Activated CD4-positive, alpha-beta memory T cell treated with anti-CD3 and anti-CD28 coated beads, Interleukin-2, amount 10 ng/mL, durations not matched to agents 7 days and 5 days (primary cell): ENCODE data around the gene ANKRD42. TPM values are rescaled to one million over a fixed set of nuclear protein-coding genes. Genes with fewer than 3 reads are reported as not detected.

Experiments
- CTCF ChIA-PET: fragments of 350-600 bp; sonication (Branson Sonifier 250); formaldehyde crosslinking; loops from one replicate; lab custom pipeline; 2021; ENCODE audit warnings: antibody characterized with exemption, inconsistent platforms; lab: Charles Lee
- POLR2A ChIA-PET: fragments of 350-600 bp; sonication (Branson Sonifier 250); formaldehyde crosslinking; loops from one replicate; lab custom pipeline; 2021; ENCODE audit warnings: antibody characterized with exemption; lab: Charles Lee
- DNase-seq: peaks from one replicate; pipeline ENCODE4 v3.0.0-alpha.2; 2020
- H3K27ac Mint-ChIP-seq: one replicate; pipeline ENCODE4 v1.8.0; 2021; ENCODE audit warnings: mild to moderate bottlenecking, mixed read lengths
- H3K27me3 Mint-ChIP-seq: one replicate; pipeline ENCODE4 v1.8.0; 2021; ENCODE audit warnings: mixed read lengths
- H3K36me3 Mint-ChIP-seq: one replicate; pipeline ENCODE4 v1.8.0; 2021; ENCODE audit warnings: low read depth, mixed read lengths
- H3K4me1 Mint-ChIP-seq: one replicate; pipeline ENCODE4 v1.8.0; 2021; ENCODE audit warnings: mixed read lengths
- H3K4me3 Mint-ChIP-seq: one replicate; pipeline ENCODE4 v1.8.0; 2021; ENCODE audit warnings: mild to moderate bottlenecking, mixed read lengths
- H3K9me3 Mint-ChIP-seq: one replicate; pipeline ENCODE4 v1.8.0; 2021; ENCODE audit warnings: mixed read lengths
- total RNA-seq, 2 experiments: library from RNA; stranded (reverse); gene quantifications; one replicate each; pipeline ENCODE4 v1.2.3, GENCODE V29; 2021

Gene ANKRD42
- total RNA-seq, 2 experiments from 2014 or later, result 1.7 TPM

DNA sequence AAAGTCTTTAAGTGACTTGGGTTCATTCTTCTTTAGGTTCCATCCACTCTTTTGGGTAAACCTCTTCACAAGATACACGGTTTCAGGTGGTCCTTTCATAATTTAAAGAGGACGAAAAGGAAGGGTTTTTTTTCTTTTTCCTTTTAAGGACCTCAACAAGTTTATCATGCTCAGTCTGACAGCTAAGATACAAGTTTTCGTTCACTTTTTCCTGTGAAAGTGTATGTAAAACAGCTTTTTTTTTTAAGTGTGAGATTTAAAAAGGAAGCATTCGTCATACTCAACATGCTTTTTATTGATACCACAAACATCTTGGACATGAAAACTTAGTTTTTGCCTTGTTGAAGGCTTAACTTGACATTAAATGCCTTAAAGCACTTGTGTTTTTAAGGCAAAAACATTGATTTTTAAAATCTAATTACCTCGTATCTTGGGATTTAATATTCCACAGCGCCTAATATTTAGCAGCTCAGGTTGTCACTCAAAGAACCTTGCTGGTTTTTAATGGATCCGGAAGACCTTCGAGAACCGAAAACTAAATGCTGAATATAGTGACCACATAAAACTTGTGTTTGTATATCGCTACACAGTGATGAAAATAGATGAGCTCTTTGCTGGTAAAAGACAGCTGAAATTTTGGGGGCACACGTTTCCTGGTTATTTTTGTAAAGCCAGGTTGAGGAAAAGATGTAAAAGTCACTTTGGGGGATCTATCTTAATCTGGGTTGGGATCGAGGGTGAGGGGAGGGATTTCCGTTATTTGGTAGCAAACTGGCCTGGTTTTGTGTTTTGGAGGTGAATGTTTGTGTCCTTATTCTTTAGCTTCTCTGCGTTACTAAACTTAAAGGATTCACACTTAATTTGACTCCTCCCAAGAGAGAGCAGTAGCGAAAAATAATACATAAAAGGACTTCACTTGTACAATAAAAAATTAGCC, 34.3 kb upstream of the ANKRD42 start:
- no peak for DNase-seq
- H3K27ac Mint-ChIP-seq, result peak overlapping the region; percentile 100
- ChIA-PET CTCF (interaction anchor here (0.5 to 2.4 kb wide), 4 partner anchors 39 to 257 kb away, joined by 3 to 8 read pairs (median 4); partner anchors contain the start of genes DDIAS and RAB30), POLR2A (interaction anchor here (0.6 to 6.8 kb wide), 15 partner anchors 9 to 259 kb away, joined by 3 to 171 read pairs (median 9); partner anchors contain the start of genes ANKRD42, CCDC90B, DDIAS and PRCP)
- no peaks in the 10 kb centered on the region for H3K27me3 Mint-ChIP-seq
- no peaks in the 10 kb centered on the region for H3K9me3 Mint-ChIP-seq
- H3K4me3 Mint-ChIP-seq, result peak overlapping the region; percentile 100
- H3K4me1 Mint-ChIP-seq, result peaks cover 56% of the 10 kb centered on the region
- peaks cover 64% of the 10 kb centered on the region for H3K36me3 Mint-ChIP-seq

DNA sequence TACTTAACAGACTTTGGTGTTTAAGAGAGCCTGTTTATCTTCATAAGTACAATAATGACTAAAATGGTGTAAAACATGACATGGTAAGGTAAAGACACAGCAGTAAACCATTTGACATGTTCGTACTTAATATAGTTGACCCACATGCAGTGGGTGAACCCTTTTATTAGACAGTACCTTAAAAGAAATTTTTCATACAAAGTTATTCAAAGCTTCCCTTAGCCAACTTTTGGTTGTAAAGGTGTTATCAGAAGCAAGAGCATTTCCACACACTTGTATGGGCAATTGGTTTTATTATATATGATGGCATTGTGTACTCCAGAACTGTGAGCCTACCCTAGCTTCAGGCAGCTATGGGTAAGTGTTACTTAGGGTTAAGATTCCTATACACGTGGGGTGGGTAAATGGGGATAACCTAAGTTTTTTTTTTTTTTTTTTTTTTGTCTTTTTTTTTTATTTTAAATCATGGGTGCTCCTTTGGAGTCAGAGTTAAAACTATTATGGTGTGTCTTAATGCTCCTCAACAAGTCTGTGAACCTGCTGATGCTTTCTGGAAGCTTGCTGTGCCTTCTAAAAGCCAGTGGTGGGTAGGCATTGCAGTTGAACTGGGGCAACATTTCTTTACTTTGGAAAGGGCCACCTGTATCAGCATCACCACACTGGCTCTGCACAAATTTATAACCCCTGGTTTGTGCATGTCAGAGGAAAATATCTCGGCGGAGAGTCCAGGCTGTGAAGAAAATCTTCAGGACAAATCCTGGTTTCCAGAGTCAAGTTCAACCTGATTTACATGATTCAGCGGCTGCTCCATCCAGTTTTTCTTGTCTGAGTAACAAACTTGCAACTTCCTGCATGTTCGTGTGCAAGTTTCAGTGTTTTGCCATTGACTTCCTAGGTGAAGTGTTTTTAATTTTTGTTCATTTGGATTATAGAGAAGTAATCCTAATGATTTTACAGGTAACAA, 33.3 kb upstream of the ANKRD42 start:
- Mint-ChIP-seq H3K36me3 (peaks cover 71% of the 10 kb centered on the region), H3K27me3 (no peaks in the 10 kb centered on the region), H3K27ac (peak overlapping the region; percentile 100), H3K4me1 (peaks cover 54% of the 10 kb centered on the region), H3K4me3 (peak overlapping the region; percentile 100), H3K9me3 (no peaks in the 10 kb centered on the region)
- DNase-seq, result no peak
- CTCF ChIA-PET, result interaction anchor here (0.5 to 2.4 kb wide), 5 partner anchors 39 to 258 kb away, joined by 3 to 8 read pairs (median 3); partner anchors contain the start of genes DDIAS and RAB30
- POLR2A ChIA-PET, result interaction anchor here (0.6 to 6.8 kb wide), 15 partner anchors 8 to 260 kb away, joined by 3 to 171 read pairs (median 7); partner anchors contain the start of genes CCDC90B, DDIAS, PRCP and RAB30

- H3K27me3 Mint-ChIP-seq, result no peaks in the 10 kb centered on the region
- H3K36me3 Mint-ChIP-seq, result peaks cover 84% of the 10 kb centered on the region
- peaks cover 59% of the 10 kb centered on the region for H3K4me1 Mint-ChIP-seq
- no peak for DNase-seq
- H3K9me3 Mint-ChIP-seq, result no peaks in the 10 kb centered on the region
- ChIA-PET CTCF (interaction anchor here (0.7 to 2.4 kb wide), 3 partner anchors 32 to 295 kb away, joined by 3 to 8 read pairs (median 4); partner anchors contain the start of genes ANKRD42 and DDIAS), POLR2A (interaction anchor here (1.0 to 6.6 kb wide), 5 partner anchors 11 to 99 kb away, joined by 3 to 171 read pairs (median 4); partner anchors contain the start of gene RAB30)
- H3K4me3 Mint-ChIP-seq, result peak overlapping the region; percentile 57
- peak overlapping the region; percentile 60 for H3K27ac Mint-ChIP-seq
Observed at GRCh38 chr11:83161610-83162199, 31.8 kb upstream of the ANKRD42 start.

GRCh38 chr11:83162377-83162776, 31.1 kb upstream of the ANKRD42 start:
- Mint-ChIP-seq H3K27ac (no peak overlapping the region), H3K27me3 (no peaks in the 10 kb centered on the region), H3K36me3 (peaks cover 83% of the 10 kb centered on the region), H3K4me3 (peak overlapping the region; percentile 57), H3K4me1 (peaks cover 61% of the 10 kb centered on the region), H3K9me3 (no peaks in the 10 kb centered on the region)
- ChIA-PET CTCF (interaction anchor here (1.5 kb wide), 1 partner anchor 31 kb away, joined by 4 read pairs; the partner anchor contains the start of gene ANKRD42), POLR2A (interaction anchor here (1.0 to 1.4 kb wide), 2 partner anchors 18 to 261 kb away, joined by 4 read pairs; partner anchors contain the start of gene DDIAS)
- no peak for DNase-seq

- Mint-ChIP-seq H3K27me3 (no peaks in the 10 kb centered on the region), H3K4me3 (no peak overlapping the region), H3K36me3 (peaks cover 86% of the 10 kb centered on the region), H3K27ac (no peak overlapping the region), H3K9me3 (no peaks in the 10 kb centered on the region), H3K4me1 (peaks cover 79% of the 10 kb centered on the region)
- CTCF ChIA-PET, result no interaction called here
- POLR2A ChIA-PET, result interaction anchor here (1.1 to 2.5 kb wide), 3 partner anchors 10 to 23 kb away, joined by 3 to 11 read pairs (median 3); partner anchors contain the start of gene PCF11
- no peak for DNase-seq
Observed at GRCh38 chr11:83166193-83166866, 27.2 kb upstream of the ANKRD42 start.

GRCh38 chr11:83168756-83169155, 24.8 kb upstream of the ANKRD42 start:
- DNase-seq, result no peak
- Mint-ChIP-seq H3K36me3 (peaks cover 86% of the 10 kb centered on the region), H3K4me1 (peaks cover 78% of the 10 kb centered on the region), H3K27ac (peak overlapping the region; percentile 31), H3K4me3 (no peak overlapping the region), H3K27me3 (no peaks in the 10 kb centered on the region), H3K9me3 (no peaks in the 10 kb centered on the region)
- ChIA-PET POLR2A (interaction anchor here (1.7 to 1.9 kb wide), 2 partner anchors 9 to 12 kb away, joined by 6 to 7 read pairs; partner anchors contain the start of gene PCF11), CTCF (no interaction called here)

GRCh38 chr11:83170865-83171264, 22.6 kb upstream of the ANKRD42 start:
- no peak for DNase-seq
- ChIA-PET POLR2A (interaction anchor here (5.1 kb wide), 1 partner anchor 13 kb away, joined by 42 read pairs; the partner anchor contains the start of gene PCF11), CTCF (no interaction called here)
- no peaks in the 10 kb centered on the region for H3K9me3 Mint-ChIP-seq
- no peak overlapping the region for H3K27ac Mint-ChIP-seq
- H3K27me3 Mint-ChIP-seq, result no peaks in the 10 kb centered on the region
- peaks cover 78% of the 10 kb centered on the region for H3K4me1 Mint-ChIP-seq
- H3K36me3 Mint-ChIP-seq, result peaks cover 80% of the 10 kb centered on the region
- H3K4me3 Mint-ChIP-seq, result no peak overlapping the region

DNA sequence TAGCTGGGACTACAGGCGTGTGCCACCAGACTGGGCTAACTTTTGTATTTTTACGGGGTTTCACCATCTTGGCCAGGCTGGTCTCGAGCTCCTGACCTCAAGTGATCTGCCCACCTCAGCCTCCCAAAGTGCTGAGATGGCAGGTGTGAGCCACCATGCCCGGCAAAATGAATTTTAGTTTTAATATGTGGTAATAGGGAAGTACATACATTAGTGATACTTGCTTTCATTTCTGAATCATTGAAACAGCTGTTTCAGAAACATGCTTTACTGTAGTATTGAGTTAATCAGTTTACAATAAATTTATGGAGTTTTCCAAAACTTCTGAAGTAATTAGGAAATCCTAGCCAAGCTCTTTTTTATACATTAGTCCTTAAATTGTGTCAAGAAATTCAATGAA, 21.0 kb upstream of the ANKRD42 start:
- Mint-ChIP-seq H3K27ac (no peak overlapping the region), H3K4me3 (no peak overlapping the region), H3K9me3 (no peaks in the 10 kb centered on the region), H3K36me3 (peaks cover 80% of the 10 kb centered on the region), H3K4me1 (peaks cover 77% of the 10 kb centered on the region), H3K27me3 (no peaks in the 10 kb centered on the region)
- POLR2A ChIA-PET, result interaction anchor here (1.1 to 5.1 kb wide), 2 partner anchors 12 to 15 kb away, joined by 3 to 42 read pairs; partner anchors contain the start of gene PCF11
- CTCF ChIA-PET, result interaction anchor here (1.0 to 1.4 kb wide), 2 partner anchors 9 kb away, joined by 3 to 4 read pairs; no protein-coding TSS in a partner anchor
- no peak for DNase-seq

DNA sequence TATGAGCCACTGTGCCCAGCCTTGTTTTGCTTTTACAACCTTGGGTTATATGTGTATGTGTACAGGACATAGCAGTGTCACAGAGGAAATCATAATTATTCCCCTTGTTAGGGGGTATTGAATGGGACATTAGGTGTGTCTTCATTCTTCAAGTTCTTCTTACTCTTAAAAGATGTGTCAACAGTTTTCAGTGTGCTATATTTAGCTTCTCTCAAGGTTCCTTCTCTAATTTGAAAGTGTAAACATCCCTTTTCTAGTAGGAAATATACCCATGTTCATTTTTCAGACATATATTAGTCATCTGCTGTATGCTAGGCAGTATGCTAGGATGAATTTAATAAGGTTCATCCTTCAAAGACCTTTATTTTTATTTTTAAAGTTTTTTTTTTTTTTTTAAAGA, 19.5 kb upstream of the ANKRD42 start:
- H3K4me3 Mint-ChIP-seq, result no peak overlapping the region
- ChIA-PET CTCF (interaction anchor here (0.7 kb wide), 1 partner anchor 18 kb away, joined by 4 read pairs; no protein-coding TSS in a partner anchor), POLR2A (interaction anchor here (1.0 to 5.1 kb wide), 3 partner anchors 10 to 272 kb away, joined by 3 to 42 read pairs (median 4); partner anchors contain the start of genes DDIAS and PCF11)
- peaks cover 74% of the 10 kb centered on the region for H3K36me3 Mint-ChIP-seq
- peaks cover 65% of the 10 kb centered on the region for H3K4me1 Mint-ChIP-seq
- peak overlapping the region; percentile 61 for H3K27ac Mint-ChIP-seq
- DNase-seq, result no peak
- H3K9me3 Mint-ChIP-seq, result no peaks in the 10 kb centered on the region
- no peaks in the 10 kb centered on the region for H3K27me3 Mint-ChIP-seq

GRCh38 chr11:83175815-83176214, 17.7 kb upstream of the ANKRD42 start:
- CTCF ChIA-PET, result no interaction called here
- no peak for DNase-seq

DNA sequence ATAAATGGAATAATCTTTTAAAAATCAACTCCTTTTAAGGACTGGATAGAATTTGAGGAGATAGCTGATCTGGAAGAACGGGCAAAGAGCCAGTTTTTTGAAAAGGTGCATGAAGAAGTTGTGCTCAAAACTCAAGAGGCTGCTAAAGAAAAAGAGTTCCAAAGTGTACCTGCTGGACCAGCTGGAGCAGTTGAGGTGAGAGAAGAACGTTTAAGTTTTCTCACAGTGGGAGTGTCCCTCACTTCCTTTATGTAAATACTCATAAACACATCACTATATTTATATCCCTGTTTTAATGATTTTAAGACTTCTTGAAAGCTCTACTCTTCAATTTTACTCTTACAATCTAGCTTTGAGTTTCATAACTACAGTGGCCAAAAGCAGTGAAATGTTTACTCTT, 11.7 kb upstream of the ANKRD42 start:
- ChIA-PET CTCF (no interaction called here), POLR2A (interaction anchor here (1.6 to 2.4 kb wide), 2 partner anchors 19 to 25 kb away, joined by 4 to 11 read pairs; partner anchors contain the start of gene PCF11)
- Mint-ChIP-seq H3K9me3 (no peaks in the 10 kb centered on the region), H3K27me3 (no peaks in the 10 kb centered on the region), H3K4me3 (no peak overlapping the region), H3K27ac (no peak overlapping the region), H3K36me3 (peaks cover 65% of the 10 kb centered on the region), H3K4me1 (peaks cover 9% of the 10 kb centered on the region)
- DNase-seq, result no peak

More at GRCh38 chr11:83175815-83176214, 17.7 kb upstream of the ANKRD42 start:
- peaks cover 70% of the 10 kb centered on the region for H3K36me3 Mint-ChIP-seq
- no peak overlapping the region for H3K4me3 Mint-ChIP-seq
- POLR2A ChIA-PET, result interaction anchor here (5.1 kb wide), 1 partner anchor 18 kb away, joined by 42 read pairs; the partner anchor contains the start of gene PCF11
- peaks cover 50% of the 10 kb centered on the region for H3K4me1 Mint-ChIP-seq
- H3K9me3 Mint-ChIP-seq, result no peaks in the 10 kb centered on the region
- no peak overlapping the region for H3K27ac Mint-ChIP-seq
- no peaks in the 10 kb centered on the region for H3K27me3 Mint-ChIP-seq
